Astrocyte of the cerebellum (primary cell): ENCODE data around the gene FOXF1.
A peak's percentile ranks its signal among the peaks of the same experiment; 100 is the strongest.

Experiments
- DNase-seq: peaks from one replicate; pipeline ENCODE4 v3.0.0-alpha.2; 2011; ENCODE audit warnings: low read depth
- H3K4me3 ChIP-seq: 2 replicates; pipeline ENCODE4 v1.5.1; 2011; ENCODE audit warnings: mild to moderate bottlenecking, low read depth, low read length, moderate library complexity
- CTCF ChIP-seq: IDR thresholded peaks from 2 replicates; pipeline ENCODE4 v1.5.1; 2012; ENCODE audit warnings: low read length, low read depth, moderate library complexity, mild to moderate bottlenecking; ENCODE audit errors: missing control alignments
- in situ Hi-C: cut with HindIII; loops from 2 replicates; pipeline ENCODE4 v1.10.0; 2017; ENCODE audit warnings: low sequenced_read_pairs

FOXF1 gene

GRCh38 chr16:86517652-86518258 lies 7.4 kb downstream of the FOXF1 start:
- in situ Hi-C loops: loop anchor here (5.0 kb wide), 2 partner anchors 175 to 445 kb away; no protein-coding TSS in a partner anchor
- no peak overlapping the region for H3K4me3 ChIP-seq
- peak; percentile 54 for DNase-seq
- peak; percentile 89 for TF ChIP-seq CTCF

DNA sequence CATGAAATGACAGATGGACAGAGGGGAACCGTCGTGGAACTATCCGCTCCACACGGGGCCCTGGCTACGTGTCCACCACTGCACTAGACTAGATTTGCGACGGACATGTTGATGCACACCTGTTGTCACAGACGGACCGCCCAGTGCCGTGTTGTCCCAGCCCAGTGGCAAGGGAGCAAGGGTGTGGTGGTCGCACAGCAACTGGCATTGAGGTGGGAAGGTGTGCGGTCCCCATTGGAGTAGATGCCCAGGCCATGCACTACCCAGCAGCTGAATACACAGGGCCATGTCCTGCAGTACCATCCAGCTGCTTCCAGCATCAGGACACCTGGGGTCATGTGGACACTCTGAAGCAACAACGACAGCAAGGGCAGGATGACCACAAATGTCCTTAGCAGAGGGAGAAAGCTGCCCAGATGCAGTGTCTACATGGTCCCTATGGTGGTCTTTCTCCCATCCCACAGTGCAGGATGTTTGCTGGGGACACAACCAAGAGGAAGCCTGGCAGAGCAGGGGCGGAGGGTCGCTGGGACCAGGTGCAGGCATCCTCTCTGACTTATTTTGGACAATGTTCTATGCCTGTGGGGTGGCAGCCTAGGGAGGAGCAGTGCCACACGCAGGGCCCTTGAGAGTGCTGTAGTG lies 8.8 kb downstream of the FOXF1 start:
- no peak for DNase-seq
- no peak overlapping the region for H3K4me3 ChIP-seq
- in situ Hi-C loops: loop anchor here (5.0 kb wide), 2 partner anchors 177 to 447 kb away; no protein-coding TSS in a partner anchor
- TF ChIP-seq CTCF: no peak

DNA sequence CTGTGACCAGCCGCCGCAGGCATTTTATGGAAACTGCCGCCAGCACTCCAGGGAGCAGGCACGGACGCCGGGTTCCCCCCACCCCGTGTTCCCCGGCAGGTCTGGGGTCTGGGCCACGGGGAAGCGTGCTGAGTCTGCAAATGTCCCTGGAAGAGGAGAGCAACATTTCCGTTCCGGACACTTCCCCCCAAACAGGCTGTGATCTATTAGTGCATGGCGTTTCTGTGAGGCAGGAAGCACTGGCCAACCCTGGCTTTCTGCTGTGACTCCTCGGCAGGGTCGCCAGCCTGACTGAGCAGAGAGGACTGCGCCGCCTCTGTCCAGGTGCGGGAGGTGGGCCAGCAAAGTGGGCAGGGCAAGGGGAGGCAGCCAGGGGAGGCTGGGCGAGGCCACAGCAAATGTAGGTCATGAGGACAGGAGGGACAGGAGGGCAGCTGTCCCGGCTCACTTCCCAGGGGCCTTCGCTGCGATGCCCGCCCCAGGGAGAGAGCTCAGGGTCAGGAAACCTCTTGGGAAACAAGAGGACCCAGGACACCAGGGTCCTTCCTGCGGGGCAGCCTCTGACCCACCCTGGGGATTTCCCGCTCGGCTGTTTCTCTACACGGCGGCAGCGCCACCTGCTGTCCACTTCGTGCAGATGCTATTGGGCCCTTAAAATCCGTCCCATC lies 9.5 kb downstream of the FOXF1 start:
- peak; percentile 91 for TF ChIP-seq CTCF
- in situ Hi-C loops: loop anchor here (5.0 kb wide), 2 partner anchors 177 to 447 kb away; no protein-coding TSS in a partner anchor
- DNase-seq: no peak
- no peak overlapping the region for H3K4me3 ChIP-seq

- no peak for DNase-seq
- H3K4me3 ChIP-seq: no peak overlapping the region
- in situ Hi-C loops: no loop called here
- no peak for TF ChIP-seq CTCF
Observed at GRCh38 chr16:86520317-86521210, 10.2 kb downstream of the FOXF1 start.

DNA sequence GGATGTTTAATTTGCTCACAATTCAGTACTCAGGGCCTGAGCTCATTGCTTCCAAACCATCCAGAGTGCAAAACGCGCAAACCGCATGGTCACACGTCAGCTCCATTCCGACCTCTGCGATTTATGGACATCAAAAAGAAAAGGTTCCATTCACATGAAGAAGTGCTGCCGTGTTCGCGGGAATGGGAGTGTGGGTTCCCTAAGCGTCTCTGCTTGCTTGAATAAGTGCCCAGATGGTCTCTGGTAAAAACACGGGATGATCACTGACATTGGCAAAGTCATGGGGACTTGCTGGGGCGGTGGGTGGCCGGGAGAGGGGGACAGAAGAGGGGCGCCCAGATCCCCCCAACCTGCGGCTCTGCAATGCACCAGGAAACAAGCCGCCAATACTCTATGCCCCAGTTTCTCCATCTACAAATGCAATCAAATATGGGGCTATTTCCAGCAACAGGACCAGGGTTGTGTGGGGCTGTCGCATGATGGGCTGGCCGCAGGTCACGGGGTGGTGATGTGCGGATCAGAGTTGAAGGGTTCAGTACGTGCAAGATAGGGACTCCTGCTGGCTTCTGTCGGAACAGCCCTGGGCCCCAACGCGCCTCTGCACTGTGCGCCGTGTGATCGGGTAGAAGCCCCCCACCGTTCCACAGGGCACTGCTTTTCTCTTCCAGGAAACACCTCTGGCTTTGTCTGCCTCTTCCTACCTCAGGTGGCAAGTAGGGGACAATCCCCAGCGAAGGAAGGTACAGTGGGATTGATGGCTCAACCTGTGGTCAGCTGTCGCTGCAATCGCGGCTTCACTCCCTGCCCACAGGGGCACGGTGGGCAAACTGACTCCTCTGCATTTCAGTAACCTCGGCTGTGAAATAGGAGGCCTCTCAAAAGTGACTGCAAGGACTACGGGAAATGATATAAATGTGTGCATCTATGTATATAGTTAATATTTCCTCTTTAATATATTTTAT lies 11.2 kb downstream of the FOXF1 start:
- in situ Hi-C loops: no loop called here
- no peak for DNase-seq

More for the DNA sequence above, 11.2 kb downstream of the FOXF1 start:
- TF ChIP-seq CTCF: no peak
- no peak overlapping the region for H3K4me3 ChIP-seq
